Amniotic epithelial cell (primary cell): ENCODE data around the gene HYAL3.

Experiments used
- DNase-seq: peaks from one replicate; pipeline ENCODE4 v3.0.0-alpha.2; 2010; ENCODE audit warnings: low read depth

Gene HYAL3

GRCh38 chr3:50298836-50299637, at the start of gene HYAL3, which contains the start of gene NAA80:
HYAL3 (minus strand) TSS chr3:50299405; CDS start chr3:50295602, 3,803 bp downstream.
NAA80 (minus strand) TSS chr3:50299405; CDS start chr3:50297463, 1,942 bp downstream.
- peak; percentile 99 for DNase-seq

GRCh38 chr3:50347187-50347813, 48.1 kb upstream of the HYAL3 start:
- DNase-seq: peak; percentile 61

GRCh38 chr3:50345586-50346234, 46.5 kb upstream of the HYAL3 start, which contains the start of gene ZMYND10:
ZMYND10 (minus strand) TSS chr3:50345732; CDS start chr3:50345579, 153 bp downstream.
- DNase-seq: no peak

- DNase-seq: no peak
Observed at GRCh38 chr3:50345008-50345407, 45.8 kb upstream of the HYAL3 start.

- DNase-seq: no peak
Observed at GRCh38 chr3:50342813-50343633, 43.8 kb upstream of the HYAL3 start.

GRCh38 chr3:50341996-50342650, 42.9 kb upstream of the HYAL3 start:
- no peak for DNase-seq

GRCh38 chr3:50341537-50341936, 42.3 kb upstream of the HYAL3 start:
- DNase-seq: no peak

GRCh38 chr3:50340448-50341329, 41.5 kb upstream of the HYAL3 start, which contains the start of gene RASSF1:
RASSF1 (minus strand) TSS chr3:50340836; CDS start chr3:50340805, 31 bp downstream.
- DNase-seq: no peak

- DNase-seq: no peak
Observed at GRCh38 chr3:50340147-50340447, 40.9 kb upstream of the HYAL3 start.

- DNase-seq: no peak
Observed at GRCh38 chr3:50339485-50340146, 40.4 kb upstream of the HYAL3 start.

- DNase-seq: no peak
Observed at GRCh38 chr3:50338965-50339364, 39.8 kb upstream of the HYAL3 start.

GRCh38 chr3:50337175-50337861, 38.1 kb upstream of the HYAL3 start:
- DNase-seq: peak; percentile 99

- DNase-seq: no peak
Observed at GRCh38 chr3:50336452-50337174, 37.4 kb upstream of the HYAL3 start.

GRCh38 chr3:50334339-50335075, 35.3 kb upstream of the HYAL3 start:
- DNase-seq: no peak

GRCh38 chr3:50333744-50334328, 34.6 kb upstream of the HYAL3 start:
- DNase-seq: peak; percentile 38

- DNase-seq: no peak
Observed at GRCh38 chr3:50331364-50331907, 32.2 kb upstream of the HYAL3 start.

GRCh38 chr3:50330330-50330729, 31.1 kb upstream of the HYAL3 start:
- DNase-seq: no peak
